Calu3 (cell line): ENCODE data around the gene UBE2D4. TPM values are rescaled to one million over a fixed set of nuclear protein-coding genes. Genes with fewer than 3 reads are reported as not detected.
"Not testable (repeated sequence)": the region's sequence is repeated elsewhere in the genome, so short reads cannot be mapped to it uniquely, and the experiment has no call there.

Experiments used
- BruUV-seq: library from RNA; stranded (reverse); fragments of 400-500 nt; replicated peaks from 2 replicates; lab custom pipeline; 2021; lab: Mats Ljungman, UMichigan
- CTCF ChIA-PET: fragments of 300-600 bp; sonication (Branson Sonifier 250); formaldehyde crosslinking; loops from one replicate; lab custom pipeline; 2022; ENCODE audit warnings: antibody characterized with exemption; lab: Charles Lee
- DNase-seq: peaks from one replicate; pipeline ENCODE4 v3.0.0; 2022
- H3K27ac Mint-ChIP-seq: one replicate; pipeline ENCODE4 v1.8.0; 2022; ENCODE audit warnings: mixed read lengths; ENCODE audit not compliant: unreplicated experiment
- H3K27me3 Mint-ChIP-seq: one replicate; pipeline ENCODE4 v1.8.0; 2022; ENCODE audit warnings: mixed read lengths; ENCODE audit not compliant: unreplicated experiment
- H3K36me3 Mint-ChIP-seq: one replicate; pipeline ENCODE4 v1.8.0; 2022; ENCODE audit warnings: mild to moderate bottlenecking, moderate library complexity, mixed read lengths; ENCODE audit not compliant: insufficient read depth, unreplicated experiment
- H3K4me1 Mint-ChIP-seq: one replicate; pipeline ENCODE4 v1.8.0; 2022; ENCODE audit warnings: mild to moderate bottlenecking, low read depth, mixed read lengths; ENCODE audit not compliant: unreplicated experiment
- H3K4me3 Mint-ChIP-seq: one replicate; pipeline ENCODE4 v1.8.0; 2022; ENCODE audit warnings: mild to moderate bottlenecking, low read depth, moderate library complexity, mixed read lengths; ENCODE audit not compliant: unreplicated experiment
- H3K9me3 Mint-ChIP-seq: one replicate; pipeline ENCODE4 v1.8.0; 2022; ENCODE audit warnings: low read depth, mixed read lengths; ENCODE audit not compliant: unreplicated experiment
- CTCF ChIP-seq: fragments of 200-600 bp; IDR thresholded peaks from one replicate; pipeline ENCODE4 v1.8.0; 2022; ENCODE audit warnings: antibody characterized with exemption; ENCODE audit not compliant: unreplicated experiment
- intact Hi-C: fragments of 100-400 bp; cut with micrococcal nuclease; formaldehyde crosslinking; loops from one replicate; pipeline ENCODE4 v1.10.0; 2022; ENCODE audit not compliant: unreplicated experiment
- total RNA-seq: library from RNA; stranded (reverse); gene quantifications from 2 replicates; pipeline ENCODE4 v1.2.3, GENCODE V29; 2022

Gene UBE2D4
- total RNA-seq, 1 experiment from 2014 or later = 22.7 TPM

- CTCF ChIA-PET, H3K36me3 Mint-ChIP-seq, intact Hi-C loops, H3K4me3 Mint-ChIP-seq, BruUV-seq, H3K27me3 Mint-ChIP-seq, H3K27ac Mint-ChIP-seq, H3K4me1 Mint-ChIP-seq, H3K9me3 Mint-ChIP-seq, DNase-seq: not testable (repeated sequence)
These were observed 47.9 kb downstream of the UBE2D4 start for GRCh38 chr7:43974033-43974573.

- H3K36me3 Mint-ChIP-seq = peaks cover 13% of the 10 kb centered on the region
- BruUV-seq, H3K27ac Mint-ChIP-seq, H3K27me3 Mint-ChIP-seq, intact Hi-C loops, H3K4me3 Mint-ChIP-seq, H3K9me3 Mint-ChIP-seq, DNase-seq, CTCF ChIA-PET, H3K4me1 Mint-ChIP-seq: not testable (repeated sequence)
These were observed 48.7 kb downstream of the UBE2D4 start for GRCh38 chr7:43974725-43975482.

- H3K4me3 Mint-ChIP-seq = no peak overlapping the region
- no peak for TF ChIP-seq CTCF
- DNase-seq = no peak
- CTCF ChIA-PET = interaction anchor here (0.6 kb wide), 1 partner anchor 331 kb away, joined by 5 read pairs; no protein-coding TSS in a partner anchor
- H3K36me3 Mint-ChIP-seq = peaks cover 9% of the 10 kb centered on the region
- no peaks in the 10 kb centered on the region for H3K27me3 Mint-ChIP-seq
- H3K27ac Mint-ChIP-seq = no peak overlapping the region
- H3K9me3 Mint-ChIP-seq = no peaks in the 10 kb centered on the region
- no TSS peak for BruUV-seq
- intact Hi-C loops = no loop called here
- no peaks in the 10 kb centered on the region for H3K4me1 Mint-ChIP-seq
These were observed 51.3 kb downstream of the UBE2D4 start for GRCh38 chr7:43977525-43977924.

GRCh38 chr7:43978102-43978501, 51.9 kb downstream of the UBE2D4 start:
- H3K27me3 Mint-ChIP-seq, intact Hi-C loops, H3K4me3 Mint-ChIP-seq, H3K27ac Mint-ChIP-seq, H3K4me1 Mint-ChIP-seq, H3K36me3 Mint-ChIP-seq, H3K9me3 Mint-ChIP-seq, DNase-seq, BruUV-seq: not testable (repeated sequence)
- CTCF ChIA-PET = interaction anchor here (0.6 kb wide), 1 partner anchor 330 kb away, joined by 5 read pairs; no protein-coding TSS in a partner anchor

GRCh38 chr7:43982848-43983247, 56.6 kb downstream of the UBE2D4 start:
- intact Hi-C loops, H3K27me3 Mint-ChIP-seq, DNase-seq, H3K9me3 Mint-ChIP-seq, H3K4me3 Mint-ChIP-seq, H3K4me1 Mint-ChIP-seq, CTCF ChIA-PET, BruUV-seq, H3K27ac Mint-ChIP-seq: not testable (repeated sequence)
- peaks cover 10% of the 10 kb centered on the region for H3K36me3 Mint-ChIP-seq

GRCh38 chr7:43983736-43984135, 57.5 kb downstream of the UBE2D4 start:
- intact Hi-C loops = not testable (repeated sequence)

More at GRCh38 chr7:43983736-43984135, 57.5 kb downstream of the UBE2D4 start:
- BruUV-seq, H3K27ac Mint-ChIP-seq, CTCF ChIA-PET, H3K4me3 Mint-ChIP-seq, H3K4me1 Mint-ChIP-seq, H3K9me3 Mint-ChIP-seq, H3K27me3 Mint-ChIP-seq, DNase-seq: not testable (repeated sequence)
- peaks cover 10% of the 10 kb centered on the region for H3K36me3 Mint-ChIP-seq
